Measurements from ENCODE around the gene CFAP77. TPM values are rescaled to one million over a fixed set of nuclear protein-coding genes. Genes with fewer than 3 reads are reported as not detected.

CFAP77 gene
- total RNA-seq, 4 donors from 2014 or later, result not detected

DNA sequence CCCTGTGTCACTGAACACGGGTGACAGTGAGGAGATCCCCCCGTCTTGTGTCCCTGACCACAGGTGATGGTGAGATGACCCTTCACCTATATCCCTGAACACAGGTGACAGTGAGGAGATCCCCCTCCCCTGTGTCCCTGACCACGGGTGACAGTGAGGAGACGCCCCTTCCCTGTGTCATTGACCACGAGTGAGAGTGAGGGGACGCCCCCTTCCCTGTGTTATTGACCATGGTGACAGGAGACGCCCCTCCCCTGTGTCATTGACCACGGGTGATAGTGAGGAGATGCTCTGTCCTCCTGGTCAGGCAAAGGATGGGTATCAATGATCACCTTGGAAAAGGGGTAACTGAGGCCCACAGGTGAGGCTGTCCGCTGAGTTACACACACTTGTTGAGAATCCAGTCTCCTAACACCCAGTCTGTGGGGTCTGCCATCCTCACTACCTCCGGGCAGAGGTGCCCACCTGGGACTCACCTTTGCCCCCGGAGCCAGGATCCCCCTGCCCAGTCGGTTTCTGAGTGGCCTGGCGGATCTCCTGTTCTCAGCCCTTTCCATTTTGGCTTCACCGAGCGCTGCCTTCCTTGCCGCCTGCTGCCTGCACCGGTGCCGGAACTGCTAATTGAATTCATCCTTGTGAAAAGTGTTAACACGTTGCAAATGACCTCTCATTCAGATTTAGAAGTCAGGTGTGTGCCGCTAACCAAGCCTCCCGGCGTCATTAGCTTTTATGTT, 104.2 kb downstream of the CFAP77 start:
- Histone ChIP-seq H3K27ac (replicated peaks in 1 of 4) (no peak overlapping the region), H3K4me3 (no peak overlapping the region), H3K36me3 (no peaks in the 10 kb centered on the region), H3K27me3 (peaks cover 0 to 91% (median 0%) of the 10 kb centered on the region in 4 donors), H3K4me1 (no peaks in the 10 kb centered on the region), H3K9me3 (no peaks in the 10 kb centered on the region)
- DNase-seq (ENCODE audit: extremely low spot score), result no peak
- intact Hi-C loops (cut with DNase I), result no loop called here
- 80% methylated on average over 21 of the region's 22 CpGs for WGBS
- TF ChIP-seq EP300 (IDR thresholded peaks at IDR 0.05), result no peak
- TF ChIP-seq, protein P1, sequence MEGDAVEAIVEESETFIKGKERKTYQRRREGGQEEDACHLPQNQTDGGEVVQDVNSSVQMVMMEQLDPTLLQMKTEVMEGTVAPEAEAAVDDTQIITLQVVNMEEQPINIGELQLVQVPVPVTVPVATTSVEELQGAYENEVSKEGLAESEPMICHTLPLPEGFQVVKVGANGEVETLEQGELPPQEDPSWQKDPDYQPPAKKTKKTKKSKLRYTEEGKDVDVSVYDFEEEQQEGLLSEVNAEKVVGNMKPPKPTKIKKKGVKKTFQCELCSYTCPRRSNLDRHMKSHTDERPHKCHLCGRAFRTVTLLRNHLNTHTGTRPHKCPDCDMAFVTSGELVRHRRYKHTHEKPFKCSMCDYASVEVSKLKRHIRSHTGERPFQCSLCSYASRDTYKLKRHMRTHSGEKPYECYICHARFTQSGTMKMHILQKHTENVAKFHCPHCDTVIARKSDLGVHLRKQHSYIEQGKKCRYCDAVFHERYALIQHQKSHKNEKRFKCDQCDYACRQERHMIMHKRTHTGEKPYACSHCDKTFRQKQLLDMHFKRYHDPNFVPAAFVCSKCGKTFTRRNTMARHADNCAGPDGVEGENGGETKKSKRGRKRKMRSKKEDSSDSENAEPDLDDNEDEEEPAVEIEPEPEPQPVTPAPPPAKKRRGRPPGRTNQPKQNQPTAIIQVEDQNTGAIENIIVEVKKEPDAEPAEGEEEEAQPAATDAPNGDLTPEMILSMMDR (IDR thresholded peaks at IDR 0.05), result no peak
- TF ChIP-seq POLR2A (IDR thresholded peaks at IDR 0.05; ENCODE audit: low read depth), result no peak
- no peak for TF ChIP-seq POLR2AphosphoS5 (IDR thresholded peaks at IDR 0.05)

DNA sequence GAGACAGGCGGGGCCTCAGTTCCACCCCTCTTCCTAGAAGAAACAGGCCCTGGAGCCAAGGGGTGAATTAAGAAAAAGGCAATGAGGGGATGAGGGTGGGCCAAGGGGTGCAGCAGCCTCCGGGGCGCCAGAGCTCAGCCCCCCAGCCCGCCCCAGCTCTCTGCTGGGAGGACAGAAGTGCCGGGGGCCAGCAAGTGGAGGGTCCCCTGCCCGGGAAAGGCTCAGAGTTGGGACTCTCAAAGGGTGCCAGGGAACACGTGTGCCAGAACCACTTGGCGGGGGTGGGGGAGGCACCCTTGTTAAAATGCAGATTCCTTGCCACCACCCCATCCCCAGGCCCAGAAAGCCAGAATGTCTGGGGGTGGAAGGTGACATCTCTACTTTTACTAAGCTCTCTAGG, 104.8 kb downstream of the CFAP77 start:
- Histone ChIP-seq H3K4me3 (no peak overlapping the region), H3K36me3 (no peaks in the 10 kb centered on the region), H3K27me3 (peaks cover 0 to 85% (median 0%) of the 10 kb centered on the region in 4 donors), H3K27ac (replicated peaks in 1 of 4) (no peak overlapping the region), H3K4me1 (no peaks in the 10 kb centered on the region), H3K9me3 (no peaks in the 10 kb centered on the region)
- no peak for DNase-seq (ENCODE audit: extremely low spot score)
- WGBS, result 74% methylated on average over 8 of the region's 8 CpGs
- intact Hi-C loops (cut with DNase I), result no loop called here
- TF ChIP-seq POLR2AphosphoS5 (IDR thresholded peaks at IDR 0.05) (no peak), EP300 (IDR thresholded peaks at IDR 0.05) (no peak)
- TF ChIP-seq, protein P1 (IDR thresholded peaks at IDR 0.05), result no peak

DNA sequence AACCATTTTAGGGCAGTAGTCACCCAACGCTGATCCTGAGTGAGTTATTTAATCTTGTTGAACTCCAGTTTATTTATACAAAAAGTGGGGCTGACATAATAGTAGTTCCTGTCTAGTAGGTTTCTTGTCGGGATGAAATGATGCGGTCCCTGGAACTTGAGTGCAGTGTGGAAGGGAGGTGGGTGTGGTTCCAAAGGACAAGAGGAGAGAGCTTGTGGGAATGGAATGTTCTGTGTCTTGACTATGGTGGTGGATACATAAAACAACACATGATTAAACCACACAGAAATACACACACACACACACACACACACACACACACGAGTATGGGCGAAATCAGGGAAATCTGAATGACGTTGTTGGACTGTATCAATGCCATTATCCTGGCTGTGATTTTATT, 106.3 kb downstream of the CFAP77 start:
- H3K27me3 ChIP-seq, result peaks cover 0 to 86% (median 0%) of the 10 kb centered on the region in 4 donors
- WGBS, result 70% methylated on average over 6 of the region's 6 CpGs
- H3K27ac ChIP-seq (replicated peaks in 1 of 4), result no peak overlapping the region
- DNase-seq (ENCODE audit: extremely low spot score), result no peak
- H3K36me3 ChIP-seq, result no peaks in the 10 kb centered on the region
- no peak overlapping the region for H3K4me3 ChIP-seq
- no peaks in the 10 kb centered on the region for H3K4me1 ChIP-seq
- intact Hi-C loops (cut with DNase I), result no loop called here
- TF ChIP-seq POLR2AphosphoS5 (IDR thresholded peaks at IDR 0.05), result no peak
- no peak for TF ChIP-seq POLR2A (IDR thresholded peaks at IDR 0.05; ENCODE audit: low read depth)
- TF ChIP-seq, protein P1 (IDR thresholded peaks at IDR 0.05), result no peak
- TF ChIP-seq EP300 (IDR thresholded peaks at IDR 0.05), result no peak
- no peaks in the 10 kb centered on the region for H3K9me3 ChIP-seq

DNA sequence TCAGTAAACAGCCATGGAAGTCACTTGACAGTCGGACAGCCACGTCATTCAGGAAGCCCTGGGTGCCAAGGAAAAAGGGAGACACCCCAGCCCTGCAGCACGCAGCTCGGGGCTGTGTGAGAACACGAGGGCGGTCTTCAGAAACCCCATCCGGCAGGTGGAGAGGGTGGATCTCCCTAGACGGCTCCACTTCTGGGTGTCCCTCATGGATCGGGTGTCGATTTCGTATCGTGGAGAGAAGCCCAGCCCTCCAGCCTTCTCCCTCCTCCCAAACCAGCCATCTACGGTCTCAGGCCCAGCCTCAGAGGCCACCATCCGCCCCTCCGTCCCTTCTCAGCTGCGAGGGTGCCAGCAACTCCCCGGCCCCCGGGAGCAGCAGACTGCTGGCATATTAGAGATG, 106.9 kb downstream of the CFAP77 start:
- Histone ChIP-seq H3K36me3 (no peaks in the 10 kb centered on the region), H3K9me3 (no peaks in the 10 kb centered on the region), H3K27me3 (peaks cover 0 to 84% (median 0%) of the 10 kb centered on the region in 4 donors), H3K4me3 (no peak overlapping the region), H3K4me1 (no peaks in the 10 kb centered on the region), H3K27ac (replicated peaks in 1 of 4) (no peak overlapping the region)
- no peak for DNase-seq (ENCODE audit: extremely low spot score)
- WGBS, result 58% methylated on average over 18 of the region's 18 CpGs
- TF ChIP-seq, protein P1 (IDR thresholded peaks at IDR 0.05), result no peak
- TF ChIP-seq POLR2A (IDR thresholded peaks at IDR 0.05; ENCODE audit: low read depth) (no peak), EP300 (IDR thresholded peaks at IDR 0.05) (no peak), POLR2AphosphoS5 (IDR thresholded peaks at IDR 0.05) (no peak)
- intact Hi-C loops (cut with DNase I), result no loop called here
